Activated CD8-positive, alpha-beta memory T cell treated with anti-CD3 and anti-CD28 coated beads, Interleukin-2, amount 10 ng/mL, durations not matched to agents 7 days and 5 days (primary cell): ENCODE results near the gene ENTPD2. TPM values are rescaled to one million over a fixed set of nuclear protein-coding genes. Genes with fewer than 3 reads are reported as not detected.

Source experiments
- ATAC-seq: fragments of 150-1000 bp; cut with Tn5 transposase; one replicate; pipeline ENCODE4 v1.10.0; 2021; ENCODE audit warnings: moderate library complexity
- CTCF ChIA-PET: fragments of 350-600 bp; sonication (Branson Sonifier 250); formaldehyde crosslinking; loops from one replicate; lab custom pipeline; 2021; ENCODE audit warnings: antibody characterized with exemption; lab: Charles Lee
- DNase-seq: peaks from one replicate; pipeline ENCODE4 v3.0.0-alpha.2; 2020
- H3K27ac Mint-ChIP-seq: one replicate; pipeline ENCODE4 v1.8.0; 2021; ENCODE audit warnings: mild to moderate bottlenecking, mixed read lengths
- H3K27me3 Mint-ChIP-seq: one replicate; pipeline ENCODE4 v1.8.0; 2021; ENCODE audit warnings: mixed read lengths
- H3K36me3 Mint-ChIP-seq: one replicate; pipeline ENCODE4 v1.8.0; 2021; ENCODE audit warnings: mild to moderate bottlenecking, mixed read lengths
- H3K4me1 Mint-ChIP-seq: one replicate; pipeline ENCODE4 v1.8.0; 2021; ENCODE audit warnings: mixed read lengths
- H3K4me3 Mint-ChIP-seq: one replicate; pipeline ENCODE4 v1.8.0; 2021; ENCODE audit warnings: mild to moderate bottlenecking, moderate library complexity, mixed read lengths
- H3K9me3 Mint-ChIP-seq: one replicate; pipeline ENCODE4 v1.8.0; 2022; ENCODE audit warnings: low read depth, mixed read lengths
- total RNA-seq, 2 experiments: library from RNA; stranded (reverse); gene quantifications; one replicate each; pipeline ENCODE4 v1.2.3, GENCODE V29; 2021

The ENTPD2 gene
- total RNA-seq, 2 experiments from 2014 or later = not detected

DNA sequence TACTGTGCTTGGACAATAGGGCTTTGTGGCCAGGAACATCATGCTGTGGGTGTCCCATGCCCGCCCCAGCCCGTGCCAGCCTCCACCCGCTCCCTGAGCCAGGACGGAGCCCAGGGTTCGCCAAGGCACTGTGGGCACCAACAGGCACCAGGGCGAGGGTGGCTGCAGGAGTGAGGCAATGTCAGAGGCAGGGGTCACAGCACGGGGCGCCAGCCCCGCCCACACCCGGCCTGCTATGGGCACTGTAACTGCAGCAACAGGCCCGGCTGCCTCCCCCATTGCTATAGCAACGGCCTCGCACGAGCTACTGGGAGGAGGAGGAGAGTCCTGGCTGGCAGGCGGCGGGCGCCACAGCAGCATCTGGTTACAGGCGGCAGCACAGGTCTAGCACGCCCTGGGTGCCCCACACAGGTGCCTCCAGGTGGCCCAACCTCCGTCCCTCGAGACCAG lies 28.3 kb downstream of the ENTPD2 start:
- H3K9me3 Mint-ChIP-seq = no peaks in the 10 kb centered on the region
- no peak for ATAC-seq
- CTCF ChIA-PET = interaction anchor here (0.8 to 11.9 kb wide), 8 partner anchors 10 to 81 kb away, joined by 3 to 234 read pairs (median 10); partner anchors contain the start of genes C8G, CLIC3, FBXW5 and NPDC1
- no peak for DNase-seq
- H3K4me3 Mint-ChIP-seq = no peak overlapping the region
- no peak overlapping the region for H3K27ac Mint-ChIP-seq
- peaks cover 39% of the 10 kb centered on the region for H3K4me1 Mint-ChIP-seq
- H3K27me3 Mint-ChIP-seq = peaks cover 3% of the 10 kb centered on the region
- H3K36me3 Mint-ChIP-seq = no peaks in the 10 kb centered on the region

DNA sequence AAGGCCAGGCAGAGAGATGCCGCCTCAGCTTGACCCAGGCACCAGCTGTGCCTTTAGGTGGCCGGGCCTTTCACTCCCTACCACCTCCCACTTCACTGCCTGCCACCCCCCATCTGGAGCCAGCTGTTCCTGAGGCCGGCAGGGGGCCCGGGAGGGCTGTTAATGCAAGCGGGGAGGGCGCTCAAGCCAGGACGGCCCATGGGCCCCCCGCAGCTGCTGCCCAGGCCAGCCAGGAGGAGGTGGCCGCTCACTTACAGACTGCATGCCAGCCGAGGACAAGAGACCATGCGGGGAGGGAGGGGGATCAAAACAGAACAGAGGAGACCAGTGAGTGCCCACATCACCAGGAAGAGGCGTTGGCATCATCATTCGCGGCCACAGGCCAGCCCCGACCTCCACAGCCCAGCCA lies 30.3 kb downstream of the ENTPD2 start:
- Mint-ChIP-seq H3K36me3 (no peaks in the 10 kb centered on the region), H3K4me3 (no peak overlapping the region), H3K4me1 (peaks cover 21% of the 10 kb centered on the region), H3K9me3 (no peaks in the 10 kb centered on the region), H3K27ac (no peak overlapping the region), H3K27me3 (peaks cover 3% of the 10 kb centered on the region)
- ATAC-seq (no peak), DNase-seq (no peak)
- CTCF ChIA-PET = interaction anchor here (9.7 to 10.2 kb wide), 2 partner anchors 12 to 44 kb away, joined by 79 to 98 read pairs; partner anchors contain the start of gene SAPCD2

DNA sequence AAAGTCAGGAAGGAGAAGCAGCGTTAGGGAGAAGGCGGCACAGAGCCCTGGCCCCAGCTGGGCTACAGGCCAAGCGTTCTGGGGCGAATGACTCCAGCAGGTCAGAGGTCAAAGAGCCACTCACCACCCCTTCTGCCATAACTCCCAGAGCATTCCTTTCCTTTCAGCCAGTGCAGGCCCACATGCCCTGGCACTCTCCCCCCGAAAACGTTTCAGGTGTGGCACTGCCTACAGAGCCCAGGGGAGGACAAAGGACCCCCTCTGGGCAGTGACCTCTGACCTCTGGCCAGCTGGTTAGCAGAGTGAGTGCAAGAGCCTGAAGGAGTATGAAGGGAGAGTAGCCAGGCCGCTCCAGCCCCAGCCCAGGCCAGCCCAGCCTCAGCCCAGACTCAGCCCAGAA lies 30.7 kb downstream of the ENTPD2 start:
- CTCF ChIA-PET = interaction anchor here (1.4 to 10.2 kb wide), 3 partner anchors 13 to 47 kb away, joined by 4 to 98 read pairs (median 79); partner anchors contain the start of gene SAPCD2
- no peak overlapping the region for H3K27ac Mint-ChIP-seq
- H3K4me3 Mint-ChIP-seq = no peak overlapping the region
- ATAC-seq = no peak
- H3K27me3 Mint-ChIP-seq = peaks cover 3% of the 10 kb centered on the region
- no peaks in the 10 kb centered on the region for H3K36me3 Mint-ChIP-seq
- peaks cover 20% of the 10 kb centered on the region for H3K4me1 Mint-ChIP-seq
- no peak for DNase-seq
- no peaks in the 10 kb centered on the region for H3K9me3 Mint-ChIP-seq

DNA sequence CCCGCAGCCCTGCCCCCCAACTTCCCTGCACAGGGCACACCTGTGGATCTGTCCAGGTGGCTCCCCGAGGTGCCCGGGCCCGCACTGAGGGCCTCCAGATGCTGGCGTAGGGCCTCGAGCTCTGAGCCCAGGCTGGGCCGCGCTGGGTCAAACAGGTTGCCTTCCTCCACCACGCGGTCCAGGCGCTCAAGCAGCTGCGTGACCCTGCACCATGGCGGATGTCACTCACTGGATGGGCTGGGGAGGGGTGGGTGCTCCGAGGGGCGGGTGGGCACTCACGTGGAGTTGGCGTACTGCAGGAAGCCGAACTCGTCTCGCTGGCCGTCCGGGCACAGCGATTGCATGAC lies 31.2 kb downstream of the ENTPD2 start:
- Mint-ChIP-seq H3K27ac (no peak overlapping the region), H3K4me1 (peaks cover 20% of the 10 kb centered on the region), H3K27me3 (peaks cover 3% of the 10 kb centered on the region), H3K9me3 (no peaks in the 10 kb centered on the region), H3K36me3 (no peaks in the 10 kb centered on the region), H3K4me3 (no peak overlapping the region)
- CTCF ChIA-PET = interaction anchor here (0.6 to 10.2 kb wide), 5 partner anchors 13 to 214 kb away, joined by 3 to 98 read pairs (median 4); partner anchors contain the start of gene SAPCD2
- DNase-seq (no peak), ATAC-seq (no peak)

DNA sequence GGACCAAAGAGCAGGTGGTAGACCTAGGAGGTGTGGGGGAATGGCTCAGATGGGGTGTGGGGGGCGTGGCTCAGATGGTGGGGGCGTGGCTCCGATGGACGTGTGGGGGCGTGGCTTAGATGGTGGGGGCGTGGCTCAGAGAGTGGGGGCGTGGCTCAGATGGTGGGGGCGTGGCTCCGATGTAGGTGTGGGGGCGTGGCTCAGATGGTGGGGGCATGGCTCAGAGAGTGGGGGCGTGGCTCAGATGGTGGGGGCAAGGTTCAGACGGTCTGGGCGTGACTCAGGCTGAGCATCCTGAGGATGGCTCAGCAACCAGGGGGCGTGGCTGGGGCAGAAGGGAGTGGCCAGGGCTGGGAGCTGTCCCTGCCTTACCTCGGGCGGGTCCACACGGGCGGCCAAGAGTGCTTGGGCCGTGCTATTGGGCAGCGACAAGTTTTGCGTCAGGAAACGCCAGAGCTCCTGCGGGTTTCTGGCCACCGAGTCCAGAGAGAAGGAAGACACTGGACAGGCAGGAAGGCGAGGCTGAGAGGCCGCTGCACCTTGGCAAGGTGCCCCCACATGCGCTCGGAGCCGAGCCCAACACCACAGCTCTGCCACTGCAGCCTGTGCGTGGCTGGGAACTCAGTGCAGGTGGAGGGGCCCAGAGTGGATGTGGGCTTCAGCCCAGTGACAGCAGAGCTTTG lies 31.7 kb downstream of the ENTPD2 start:
- Mint-ChIP-seq H3K4me3 (no peak overlapping the region), H3K4me1 (peaks cover 18% of the 10 kb centered on the region), H3K27ac (no peak overlapping the region), H3K9me3 (no peaks in the 10 kb centered on the region), H3K36me3 (no peaks in the 10 kb centered on the region), H3K27me3 (peaks cover under 1% of the 10 kb centered on the region)
- ATAC-seq = peak; percentile 85
- CTCF ChIA-PET = interaction anchor here (0.6 to 9.7 kb wide), 5 partner anchors 14 to 214 kb away, joined by 3 to 79 read pairs (median 4); no protein-coding TSS in a partner anchor
- DNase-seq = peak; percentile 87

DNA sequence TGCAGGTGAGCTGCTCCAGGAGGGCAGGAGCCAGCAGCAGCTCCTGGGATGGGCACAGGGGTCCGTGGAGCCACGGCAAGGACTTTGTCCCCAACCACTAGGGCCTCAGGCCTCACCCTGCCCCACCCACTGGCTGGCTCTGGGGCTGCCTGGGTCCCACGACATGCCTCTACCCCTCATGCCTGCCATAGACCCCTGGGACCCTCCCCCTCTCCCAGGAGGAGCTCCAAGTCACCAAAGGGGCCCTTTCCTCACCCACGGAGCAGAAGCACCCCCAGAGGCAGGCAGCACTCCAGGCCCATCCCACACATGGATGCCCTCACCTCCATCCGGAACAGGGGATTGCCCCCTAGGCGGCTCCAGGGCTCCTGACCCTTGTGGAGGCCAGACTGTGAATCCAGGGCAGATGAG lies 32.3 kb downstream of the ENTPD2 start:
- no peak overlapping the region for H3K27ac Mint-ChIP-seq
- ATAC-seq (no peak), DNase-seq (no peak)
- peaks cover 16% of the 10 kb centered on the region for H3K4me1 Mint-ChIP-seq
- H3K36me3 Mint-ChIP-seq = no peaks in the 10 kb centered on the region
- CTCF ChIA-PET = interaction anchor here (0.7 to 9.7 kb wide), 9 partner anchors 8 to 233 kb away, joined by 3 to 79 read pairs (median 4); partner anchors contain the start of gene ABCA2
- H3K9me3 Mint-ChIP-seq = no peaks in the 10 kb centered on the region
- no peaks in the 10 kb centered on the region for H3K27me3 Mint-ChIP-seq
- no peak overlapping the region for H3K4me3 Mint-ChIP-seq

DNA sequence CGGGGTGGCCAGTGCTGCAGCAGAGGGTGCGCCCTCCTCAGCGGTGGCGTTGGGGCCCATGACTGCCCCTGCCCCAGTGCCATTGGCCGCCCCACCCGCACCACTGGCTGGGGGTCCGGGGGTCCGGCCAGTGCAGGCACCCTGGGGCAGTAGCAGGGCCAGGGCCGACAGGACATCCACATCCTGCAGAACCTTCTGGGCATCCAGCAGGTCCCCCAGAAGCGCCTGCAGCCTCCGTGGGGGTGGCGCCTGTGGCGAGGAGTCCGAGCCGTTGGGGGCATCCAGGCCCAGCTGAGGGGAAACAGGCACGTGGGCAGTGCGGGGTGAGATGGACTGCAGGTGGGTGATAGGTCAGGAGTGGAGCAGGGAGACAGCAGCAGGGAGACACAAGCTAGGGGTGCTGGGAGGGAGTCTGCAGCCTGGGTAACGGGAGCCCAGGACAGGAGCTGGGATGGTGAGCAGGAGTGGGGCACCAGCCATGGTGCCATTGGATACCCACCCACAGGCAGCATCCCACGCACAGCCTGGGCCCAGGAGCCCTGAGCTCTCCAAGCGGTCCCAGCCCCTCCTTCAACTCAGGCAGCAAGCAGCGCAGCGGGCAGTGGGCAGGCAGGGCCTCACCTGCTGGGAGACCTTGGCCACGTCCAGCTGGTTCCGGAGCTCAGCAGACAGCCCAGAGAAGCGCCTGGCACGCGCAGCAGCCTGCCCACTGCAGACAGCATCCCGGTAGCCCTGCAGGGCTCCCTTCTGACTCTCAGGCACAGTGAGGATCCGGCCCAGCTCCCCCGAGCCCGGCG lies 32.9 kb downstream of the ENTPD2 start:
- H3K27me3 Mint-ChIP-seq = no peaks in the 10 kb centered on the region
- no peak overlapping the region for H3K4me3 Mint-ChIP-seq
- DNase-seq = no peak
- no peaks in the 10 kb centered on the region for H3K36me3 Mint-ChIP-seq
- CTCF ChIA-PET = interaction anchor here (0.7 to 9.7 kb wide), 8 partner anchors 8 to 233 kb away, joined by 3 to 79 read pairs (median 4); partner anchors contain the start of genes ABCA2 and FUT7
- no peaks in the 10 kb centered on the region for H3K9me3 Mint-ChIP-seq
- ATAC-seq = no peak
- no peak overlapping the region for H3K27ac Mint-ChIP-seq
- H3K4me1 Mint-ChIP-seq = peaks cover 14% of the 10 kb centered on the region

DNA sequence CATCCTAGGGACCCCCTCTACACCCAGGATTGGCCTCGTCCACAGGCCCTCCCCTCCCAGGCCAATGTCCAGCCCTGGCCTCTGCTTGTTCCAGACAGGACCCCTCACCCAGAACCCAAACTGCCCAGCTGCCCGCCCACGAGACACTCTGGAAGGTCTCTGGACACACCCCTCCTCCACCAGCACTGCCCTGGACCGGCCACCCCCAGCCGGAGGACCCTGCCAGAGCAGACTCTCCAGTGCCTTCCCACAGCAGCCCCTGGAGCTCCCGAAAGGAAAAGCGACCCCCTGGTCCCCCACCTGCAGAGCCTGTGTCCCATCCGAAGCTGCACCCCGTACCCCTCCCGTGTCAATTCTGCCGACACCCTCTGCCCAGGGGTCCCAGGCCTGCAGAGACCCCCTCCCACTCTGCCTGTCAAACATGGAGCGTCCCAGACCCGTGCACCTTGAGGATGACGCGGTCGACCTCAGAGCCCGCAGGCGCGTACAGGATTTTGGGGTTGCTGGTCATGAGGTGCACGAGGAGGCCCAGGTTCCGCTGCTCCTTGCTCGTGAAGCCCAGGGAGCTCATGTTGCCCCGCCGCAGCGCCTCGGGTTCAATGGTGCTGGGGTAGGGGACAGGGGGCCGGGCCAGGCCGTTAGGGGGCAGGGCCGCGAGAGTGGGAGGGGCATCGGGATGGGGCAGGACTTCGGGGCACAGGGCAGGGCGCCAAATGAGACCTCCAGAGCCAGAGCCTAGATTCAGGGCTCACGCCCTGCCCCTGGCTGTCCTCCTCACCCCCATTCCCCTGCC lies 33.8 kb downstream of the ENTPD2 start:
- ATAC-seq (no peak), DNase-seq (no peak)
- Mint-ChIP-seq H3K27ac (no peak overlapping the region), H3K27me3 (no peaks in the 10 kb centered on the region), H3K4me1 (peaks cover 14% of the 10 kb centered on the region), H3K9me3 (no peaks in the 10 kb centered on the region), H3K36me3 (peaks cover 1% of the 10 kb centered on the region), H3K4me3 (no peak overlapping the region)
- CTCF ChIA-PET = interaction anchor here (1.0 to 9.7 kb wide), 5 partner anchors 9 to 72 kb away, joined by 3 to 79 read pairs (median 7); partner anchors contain the start of genes ABCA2 and FUT7

DNA sequence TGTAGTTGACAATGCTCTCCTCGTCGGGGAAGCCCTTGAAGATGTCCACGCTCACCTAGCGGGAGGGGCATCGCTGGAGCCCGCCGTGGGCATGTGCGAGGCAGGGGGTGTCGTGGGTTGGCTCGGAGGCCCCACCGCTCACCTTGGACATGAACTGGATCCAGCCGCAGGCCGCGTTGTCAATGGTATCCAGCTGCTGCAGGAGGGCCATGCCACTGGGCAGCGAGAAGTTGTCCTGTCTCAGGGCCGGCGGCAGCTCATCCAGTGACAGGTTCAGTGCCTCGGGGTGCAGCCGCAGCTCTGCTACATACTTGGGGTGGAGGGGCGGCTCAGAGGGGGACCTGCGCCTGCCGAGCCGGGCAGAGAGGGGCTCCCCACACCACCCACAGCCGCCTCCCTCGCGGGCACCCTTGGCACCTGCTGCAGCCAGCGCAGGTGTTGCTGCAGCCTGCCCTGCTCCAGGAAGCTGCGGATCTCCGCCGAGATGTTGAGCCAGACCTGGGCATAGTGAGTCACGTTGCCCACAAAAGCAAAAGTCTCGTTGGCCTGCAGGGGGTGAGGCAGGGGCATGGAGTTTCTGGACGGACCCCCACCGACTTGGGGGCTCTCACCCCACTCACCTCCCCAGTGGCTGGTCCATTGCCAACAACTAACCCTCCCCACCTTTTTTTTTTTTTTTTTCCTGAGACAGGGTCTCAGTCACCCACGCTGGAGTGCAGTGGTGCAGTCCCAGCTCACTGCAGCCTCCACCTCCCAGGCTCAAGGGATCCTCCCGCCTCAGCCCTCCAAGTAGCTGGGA lies 34.9 kb downstream of the ENTPD2 start:
- Mint-ChIP-seq H3K36me3 (peaks cover 1% of the 10 kb centered on the region), H3K27me3 (no peaks in the 10 kb centered on the region), H3K27ac (no peak overlapping the region), H3K9me3 (no peaks in the 10 kb centered on the region), H3K4me1 (peaks cover 7% of the 10 kb centered on the region), H3K4me3 (no peak overlapping the region)
- ATAC-seq (no peak), DNase-seq (no peak)
- CTCF ChIA-PET = interaction anchor here (1.0 to 4.4 kb wide), 2 partner anchors 10 to 11 kb away, joined by 3 to 19 read pairs; partner anchors contain the start of gene ABCA2

DNA sequence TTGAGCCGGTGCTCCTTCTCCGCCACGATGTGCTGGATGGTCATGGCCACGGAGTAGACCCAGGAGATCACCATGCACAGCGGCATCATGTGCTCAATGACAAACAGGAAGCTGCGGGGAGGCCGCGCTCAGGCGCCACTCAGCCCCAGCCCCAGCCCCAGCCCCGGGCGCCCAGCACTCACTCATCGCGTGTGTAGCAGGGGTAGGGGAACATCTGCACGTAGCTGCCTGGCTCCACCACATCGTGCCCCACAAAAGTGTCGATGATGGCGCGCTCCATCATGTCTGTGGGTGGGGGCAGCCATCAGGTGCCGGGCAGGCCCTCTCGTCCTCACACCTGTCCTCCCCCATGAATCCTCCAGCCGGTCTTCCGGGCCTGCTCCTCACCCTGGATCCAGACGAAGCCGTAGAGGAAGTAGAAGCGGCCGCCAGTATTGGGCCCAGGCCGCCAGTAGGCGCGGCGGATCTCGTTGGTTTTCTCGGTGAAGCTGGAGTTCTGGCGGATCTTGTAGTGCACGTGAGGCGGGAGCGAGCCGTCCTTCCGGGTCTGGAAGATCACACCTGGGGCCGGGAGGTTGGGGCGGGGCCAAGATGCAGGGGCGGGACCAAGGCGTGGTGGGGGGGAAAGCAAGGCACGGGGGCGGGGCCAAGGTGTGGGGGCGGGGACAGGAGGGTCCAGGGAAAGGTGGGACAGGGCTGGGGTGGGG lies 35.9 kb downstream of the ENTPD2 start:
- ATAC-seq (no peak), DNase-seq (no peak)
- Mint-ChIP-seq H3K27me3 (no peaks in the 10 kb centered on the region), H3K4me1 (peaks cover 4% of the 10 kb centered on the region), H3K36me3 (peaks cover 1% of the 10 kb centered on the region), H3K4me3 (no peak overlapping the region), H3K27ac (no peak overlapping the region), H3K9me3 (no peaks in the 10 kb centered on the region)
- CTCF ChIA-PET = interaction anchor here (4.4 kb wide), 1 partner anchor 11 kb away, joined by 19 read pairs; the partner anchor contains the start of gene ABCA2

DNA sequence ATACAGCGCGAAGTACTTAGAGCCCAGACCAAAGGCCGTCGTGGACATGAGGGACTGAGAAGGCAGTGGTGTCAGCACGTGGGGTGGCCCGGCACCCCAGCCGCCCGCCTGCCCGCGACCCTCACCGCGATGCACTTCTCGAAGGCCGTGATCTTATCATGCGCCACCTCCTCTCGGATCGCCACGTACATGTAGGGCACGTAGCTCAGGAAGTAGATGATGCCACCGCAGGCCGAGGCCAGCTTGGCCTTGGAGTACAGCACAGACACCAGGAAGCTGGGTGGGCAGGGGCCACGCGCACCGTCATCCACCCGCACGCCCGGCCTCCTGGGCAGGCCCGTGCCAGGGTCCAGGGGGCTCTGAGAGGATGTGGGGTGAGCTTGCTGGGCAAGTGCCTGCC lies 36.8 kb downstream of the ENTPD2 start:
- Mint-ChIP-seq H3K27me3 (no peaks in the 10 kb centered on the region), H3K36me3 (peaks cover 1% of the 10 kb centered on the region), H3K27ac (no peak overlapping the region), H3K4me3 (no peak overlapping the region), H3K9me3 (no peaks in the 10 kb centered on the region), H3K4me1 (peaks cover 3% of the 10 kb centered on the region)
- DNase-seq = no peak
- CTCF ChIA-PET = interaction anchor here (4.4 kb wide), 1 partner anchor 12 kb away, joined by 19 read pairs; the partner anchor contains the start of gene ABCA2
- no peak for ATAC-seq
